DOHH2 (cell line): ENCODE measurements around the gene GSTO1.

Experiments used
- H3F3A ChIP-seq: fragments of 200-600 bp; sonication (generic), shearing (Covaris generic); 2 replicates; pipeline ENCODE4 v1.6.0; 2016; ENCODE audit warnings: antibody characterized with exemption, mild to moderate bottlenecking; ENCODE audit not compliant: control insufficient read depth, insufficient read depth
- H3K27ac ChIP-seq: fragments of 200-600 bp; sonication (generic); 2 replicates; pipeline ENCODE4 v1.5.1; 2014; ENCODE audit warnings: low read depth, mild to moderate bottlenecking, low read length, moderate library complexity
- H3K27me3 ChIP-seq: fragments of 200-600 bp; sonication (generic); 2 replicates; pipeline ENCODE4 v1.6.1; 2014; ENCODE audit warnings: mild to moderate bottlenecking, low read length, mixed read lengths; ENCODE audit not compliant: control insufficient read depth
- H3K36me3 ChIP-seq: fragments of 200-600 bp; sonication (generic); 2 replicates; pipeline ENCODE4 v1.6.1; 2014; ENCODE audit warnings: mild to moderate bottlenecking, low read length, moderate library complexity, mixed read lengths; ENCODE audit not compliant: control insufficient read depth
- H3K4me1 ChIP-seq: fragments of 200-600 bp; sonication (generic); 2 replicates; pipeline ENCODE4 v1.6.1; 2014; ENCODE audit warnings: mild to moderate bottlenecking, low read length, mixed read lengths; ENCODE audit not compliant: control insufficient read depth
- H3K4me2 ChIP-seq: fragments of 200-600 bp; sonication (generic); 2 replicates; pipeline ENCODE4 v1.6.0; 2014; ENCODE audit warnings: mild to moderate bottlenecking, low read length, moderate library complexity
- H3K4me3 ChIP-seq: fragments of 200-600 bp; sonication (generic); 2 replicates; pipeline ENCODE4 v1.5.1; 2014; ENCODE audit warnings: mild to moderate bottlenecking, low read length, mixed read lengths
- H3K79me2 ChIP-seq: fragments of 200-600 bp; sonication (generic); 2 replicates; pipeline ENCODE4 v1.6.1; 2014; ENCODE audit warnings: mild to moderate bottlenecking, low read length, mixed read lengths; ENCODE audit not compliant: control insufficient read depth
- H3K9me2 ChIP-seq: fragments of 200-600 bp; sonication (generic); replicated peaks from 2 replicates; pipeline ENCODE4 v1.6.1; 2014; ENCODE audit warnings: mild to moderate bottlenecking, low read length, mixed read lengths; ENCODE audit not compliant: control insufficient read depth
- H3K9me3 ChIP-seq: fragments of 200-600 bp; sonication (generic); 2 replicates; pipeline ENCODE4 v1.6.1; 2014; ENCODE audit warnings: antibody characterized with exemption, low read length, mixed read lengths; ENCODE audit not compliant: control insufficient read depth, insufficient read depth
- H4K20me1 ChIP-seq: fragments of 200-600 bp; sonication (generic); 2 replicates; pipeline ENCODE4 v1.6.0; 2014; ENCODE audit warnings: low read depth, mild to moderate bottlenecking, antibody characterized with exemption, low read length, moderate library complexity; ENCODE audit not compliant: control insufficient read depth, insufficient read depth
- EZH2phosphoT487 ChIP-seq: fragments of 200-600 bp; sonication (generic); IDR thresholded peaks from 2 replicates; pipeline ENCODE4 v1.6.1; 2017; ENCODE audit warnings: borderline replicate concordance, mild to moderate bottlenecking, antibody characterized with exemption, low read length, moderate library complexity, mixed read lengths
- TF ChIP-seq, protein P1 (sequence below): fragments of 200-600 bp; sonication (generic); IDR thresholded peaks from one replicate; pipeline ENCODE4 v1.5.1; 2014; ENCODE audit warnings: antibody characterized with exemption, mild to moderate bottlenecking, low read depth, low read length; ENCODE audit not compliant: poor library complexity, severe bottlenecking

GSTO1 gene

GRCh38 chr10:104293011-104293410, 38.3 kb downstream of the GSTO1 start:
- Histone ChIP-seq H3K4me1 (peaks cover 9% of the 10 kb centered on the region), H3F3A (no peaks in the 10 kb centered on the region), H4K20me1 (no peaks in the 10 kb centered on the region), H3K36me3 (no peaks in the 10 kb centered on the region), H3K4me2 (no peak overlapping the region), H3K9me3 (no peaks in the 10 kb centered on the region), H3K4me3 (no peak overlapping the region), H3K27me3 (peaks cover 37% of the 10 kb centered on the region), H3K9me2 (no peaks in the 10 kb centered on the region), H3K27ac (no peak overlapping the region), H3K79me2 (no peaks in the 10 kb centered on the region)
- TF ChIP-seq EZH2phosphoT487, result no peak
- TF ChIP-seq, protein P1, sequence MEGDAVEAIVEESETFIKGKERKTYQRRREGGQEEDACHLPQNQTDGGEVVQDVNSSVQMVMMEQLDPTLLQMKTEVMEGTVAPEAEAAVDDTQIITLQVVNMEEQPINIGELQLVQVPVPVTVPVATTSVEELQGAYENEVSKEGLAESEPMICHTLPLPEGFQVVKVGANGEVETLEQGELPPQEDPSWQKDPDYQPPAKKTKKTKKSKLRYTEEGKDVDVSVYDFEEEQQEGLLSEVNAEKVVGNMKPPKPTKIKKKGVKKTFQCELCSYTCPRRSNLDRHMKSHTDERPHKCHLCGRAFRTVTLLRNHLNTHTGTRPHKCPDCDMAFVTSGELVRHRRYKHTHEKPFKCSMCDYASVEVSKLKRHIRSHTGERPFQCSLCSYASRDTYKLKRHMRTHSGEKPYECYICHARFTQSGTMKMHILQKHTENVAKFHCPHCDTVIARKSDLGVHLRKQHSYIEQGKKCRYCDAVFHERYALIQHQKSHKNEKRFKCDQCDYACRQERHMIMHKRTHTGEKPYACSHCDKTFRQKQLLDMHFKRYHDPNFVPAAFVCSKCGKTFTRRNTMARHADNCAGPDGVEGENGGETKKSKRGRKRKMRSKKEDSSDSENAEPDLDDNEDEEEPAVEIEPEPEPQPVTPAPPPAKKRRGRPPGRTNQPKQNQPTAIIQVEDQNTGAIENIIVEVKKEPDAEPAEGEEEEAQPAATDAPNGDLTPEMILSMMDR, result no peak

DNA sequence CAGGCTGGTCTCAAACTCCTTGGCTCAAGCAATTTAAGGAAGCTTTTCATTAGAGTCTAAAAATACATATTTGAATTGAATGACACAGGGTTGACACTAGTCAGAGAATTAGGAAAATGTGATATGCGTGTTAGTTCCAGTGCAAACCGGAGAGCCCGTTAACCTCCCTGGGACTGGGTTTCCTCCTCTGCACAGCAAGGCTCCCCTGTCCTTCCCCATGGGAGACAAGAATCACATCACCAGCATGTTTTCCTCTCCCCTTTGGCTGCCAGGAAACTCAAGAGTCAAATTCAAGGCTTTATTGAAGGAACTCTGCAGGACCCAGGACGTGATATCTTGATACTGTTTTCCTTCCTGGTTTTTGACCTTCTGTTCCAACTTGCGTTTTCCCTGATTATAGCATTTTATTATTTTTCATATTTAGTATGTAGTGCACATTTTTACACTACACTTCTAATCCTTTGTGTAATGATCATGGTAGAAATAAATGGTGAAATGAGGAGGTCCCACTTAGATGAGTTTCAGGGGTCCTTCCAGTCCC, 39.2 kb downstream of the GSTO1 start:
- H4K20me1 ChIP-seq, result no peaks in the 10 kb centered on the region
- H3F3A ChIP-seq, result no peaks in the 10 kb centered on the region
- H3K36me3 ChIP-seq, result no peaks in the 10 kb centered on the region
- H3K27me3 ChIP-seq, result peaks cover 37% of the 10 kb centered on the region
- no peaks in the 10 kb centered on the region for H3K9me3 ChIP-seq
- TF ChIP-seq, protein P1, result no peak
- no peaks in the 10 kb centered on the region for H3K79me2 ChIP-seq
- no peak overlapping the region for H3K27ac ChIP-seq
- no peak overlapping the region for H3K4me3 ChIP-seq
- H3K9me2 ChIP-seq, result no peaks in the 10 kb centered on the region
- H3K4me1 ChIP-seq, result peaks cover 9% of the 10 kb centered on the region
- no peak overlapping the region for H3K4me2 ChIP-seq

- Histone ChIP-seq H3K4me2 (no peak overlapping the region), H3K9me2 (no peaks in the 10 kb centered on the region), H3K4me3 (no peak overlapping the region), H3K4me1 (peaks cover under 1% of the 10 kb centered on the region), H3F3A (no peaks in the 10 kb centered on the region), H3K27ac (no peak overlapping the region), H4K20me1 (no peaks in the 10 kb centered on the region), H3K27me3 (peaks cover 23% of the 10 kb centered on the region), H3K79me2 (no peaks in the 10 kb centered on the region), H3K36me3 (no peaks in the 10 kb centered on the region), H3K9me3 (no peaks in the 10 kb centered on the region)
- no peak for TF ChIP-seq EZH2phosphoT487
- TF ChIP-seq, protein P1, result no peak
Observed at GRCh38 chr10:104296687-104297436, 42.2 kb downstream of the GSTO1 start.
